HL-60 (cell line): ENCODE results near the gene DBP.
"Not testable (repeated sequence)": the region's sequence is repeated elsewhere in the genome, so short reads cannot be mapped to it uniquely, and the experiment has no call there.

Experiments
- CTCF ChIP-seq: IDR thresholded peaks from one replicate; pipeline ENCODE4 v1.5.1; 2011; ENCODE audit warnings: low read length, control low read depth, inconsistent platforms; ENCODE audit not compliant: insufficient read depth
- GABPA ChIP-seq: IDR thresholded peaks from 2 replicates; pipeline ENCODE4 v1.6.1; 2012; ENCODE audit warnings: low read depth
- POLR2AphosphoS5 ChIP-seq: IDR thresholded peaks from 2 replicates; pipeline ENCODE4 v1.6.1; 2012; ENCODE audit warnings: low read depth
- REST ChIP-seq: IDR thresholded peaks from 2 replicates; pipeline ENCODE4 v1.6.1; 2012; ENCODE audit warnings: low read depth; ENCODE audit not compliant: insufficient replicate concordance

GRCh38 chr19:48680006-48680405 lies 42.8 kb upstream of the DBP start:
- TF ChIP-seq CTCF, GABPA, POLR2AphosphoS5, REST: not testable (repeated sequence)
